ENCODE results near the gene CRKL. TPM values are rescaled to one million over a fixed set of nuclear protein-coding genes. Genes with fewer than 3 reads are reported as not detected.

The CRKL gene
- total and polyA plus RNA-seq, 2 donors (not counting 1 experiment from before 2014, with no cell fraction given) = 17.1 to 76.7 TPM

- intact Hi-C loops (cut with micrococcal nuclease) = no loop called here
- CTCF ChIA-PET = interaction anchor here (0.7 kb wide), 1 partner anchor 1039 kb away, joined by 3 read pairs; no protein-coding TSS in a partner anchor
- Mint-ChIP-seq H3K9me3 (ENCODE audit: insufficient read depth) (no peaks in the 10 kb centered on the region), H3K27me3 (no peaks in the 10 kb centered on the region), H3K4me1 (peaks cover 17% of the 10 kb centered on the region), H3K27ac (no peak overlapping the region), H3K4me3 (no peak overlapping the region)
- DNase-seq = no peak
- POLR2A ChIA-PET = no interaction called here
- ATAC-seq (ENCODE audit: low read depth) = no peak
- Histone ChIP-seq H4K20me1 (ENCODE audit: control insufficient read depth, insufficient read depth, low read length, poor library complexity, severe bottlenecking) (peaks cover 66% of the 10 kb centered on the region), H3K36me3 (replicated peaks in 1 of 2; ENCODE audit: control extremely low read depth in 1 of 2, control insufficient read depth in 1 of 2, extremely low read depth in 1 of 2, insufficient read depth in 2 of 2, low read length in 1 of 2) (peaks cover 4 to 49% of the 10 kb centered on the region in 2 experiments), H3K27me3 (replicated peaks in 1 of 4; ENCODE audit: control extremely low read depth in 1 of 4, control insufficient read depth in 3 of 4, insufficient read depth in 4 of 4, low read length in 3 of 4) (no peaks in the 10 kb centered on the region), H3K4me1 (ENCODE audit: control insufficient read depth in 2 of 2, insufficient read depth in 2 of 2, low read length in 2 of 2) (peaks cover 0 to 4% of the 10 kb centered on the region in 2 donors), H3K4me3 (ENCODE audit: control extremely low read depth in 1 of 5, extremely low read depth in 1 of 5, insufficient read depth in 1 of 5, low read depth in 2 of 5, low read length in 4 of 5) (no peak overlapping the region), H3K79me2 (ENCODE audit: control insufficient read depth, insufficient read depth, low read length) (peaks cover 56% of the 10 kb centered on the region), H3K4me2 (replicated peaks; ENCODE audit: low read depth, low read length, poor library complexity, severe bottlenecking) (no peak overlapping the region), H3K9me3 (ENCODE audit: control extremely low read depth in 1 of 3, control insufficient read depth in 2 of 3, insufficient read depth in 1 of 3, low read length in 2 of 3) (no peaks in the 10 kb centered on the region), H2AFZ (ENCODE audit: insufficient read depth, low read depth, low read length, poor library complexity, severe bottlenecking) (no peak overlapping the region), H3K27ac (ENCODE audit: low read length in 2 of 2) (no peak overlapping the region), H3K9ac (ENCODE audit: low read length) (no peak overlapping the region)
- WGBS (ENCODE audit: insufficient coverage) = 87% methylated on average over 13 of the region's 13 CpGs
- no peak for TF ChIP-seq EZH2 (IDR thresholded peaks at IDR 0.05; ENCODE audit: borderline replicate concordance, insufficient read depth, low read depth, low read length, poor library complexity, severe bottlenecking)
- no peak for TF ChIP-seq CTCF (IDR thresholded peaks at IDR 0.05)
These were observed 32.5 kb downstream of the CRKL start for GRCh38 chr22:20949698-20950183.

- ChIA-PET POLR2A (no interaction called here), CTCF (interaction anchor here (0.8 kb wide), 1 partner anchor 17 kb away, joined by 3 read pairs; no protein-coding TSS in a partner anchor)
- Histone ChIP-seq H3K4me1 (ENCODE audit: control insufficient read depth in 2 of 2, insufficient read depth in 2 of 2, low read length in 2 of 2) (no peaks in the 10 kb centered on the region), H3K9me3 (ENCODE audit: control extremely low read depth in 1 of 3, control insufficient read depth in 2 of 3, insufficient read depth in 1 of 3, low read length in 2 of 3) (no peaks in the 10 kb centered on the region), H3K4me2 (replicated peaks; ENCODE audit: low read depth, low read length, poor library complexity, severe bottlenecking) (no peak overlapping the region), H3K36me3 (replicated peaks in 1 of 2; ENCODE audit: control extremely low read depth in 1 of 2, control insufficient read depth in 1 of 2, extremely low read depth in 1 of 2, insufficient read depth in 2 of 2, low read length in 1 of 2) (peaks cover 4 to 49% of the 10 kb centered on the region in 2 experiments), H4K20me1 (ENCODE audit: control insufficient read depth, insufficient read depth, low read length, poor library complexity, severe bottlenecking) (peaks cover 55% of the 10 kb centered on the region), H3K27ac (ENCODE audit: low read length in 2 of 2) (no peak overlapping the region), H3K4me3 (ENCODE audit: control extremely low read depth in 1 of 5, extremely low read depth in 1 of 5, insufficient read depth in 1 of 5, low read depth in 2 of 5, low read length in 4 of 5) (no peak overlapping the region), H3K27me3 (replicated peaks in 1 of 4; ENCODE audit: control extremely low read depth in 1 of 4, control insufficient read depth in 3 of 4, insufficient read depth in 4 of 4, low read length in 3 of 4) (no peaks in the 10 kb centered on the region), H3K9ac (ENCODE audit: low read length) (no peak overlapping the region), H2AFZ (ENCODE audit: insufficient read depth, low read depth, low read length, poor library complexity, severe bottlenecking) (no peak overlapping the region), H3K79me2 (ENCODE audit: control insufficient read depth, insufficient read depth, low read length) (peaks cover 40% of the 10 kb centered on the region)
- DNase-seq = no peak
- peaks cover 6% of the 10 kb centered on the region for H3K4me1 Mint-ChIP-seq
- 95% methylated on average over 8 of the region's 10 CpGs for WGBS (ENCODE audit: insufficient coverage)
- no peak for ATAC-seq (ENCODE audit: low read depth)
- no peaks in the 10 kb centered on the region for H3K9me3 Mint-ChIP-seq (ENCODE audit: insufficient read depth)
- no peaks in the 10 kb centered on the region for H3K27me3 Mint-ChIP-seq
- H3K4me3 Mint-ChIP-seq = no peak overlapping the region
- no peak overlapping the region for H3K27ac Mint-ChIP-seq
- TF ChIP-seq EZH2 (IDR thresholded peaks at IDR 0.05; ENCODE audit: borderline replicate concordance, insufficient read depth, low read depth, low read length, poor library complexity, severe bottlenecking) = no peak
- no peak for TF ChIP-seq CTCF (IDR thresholded peaks at IDR 0.05)
- intact Hi-C loops (cut with micrococcal nuclease) = no loop called here
These were observed 34.1 kb downstream of the CRKL start for GRCh38 chr22:20951151-20951931.
